NT2/D1 (cell line): ENCODE measurements around the gene ADAMTS7.
"Not testable (repeated sequence)": the region's sequence is repeated elsewhere in the genome, so short reads cannot be mapped to it uniquely, and the experiment has no call there.

Source experiments
- DNase-seq: peaks from one replicate; pipeline ENCODE4 v3.0.0-alpha.2; 2011; ENCODE audit warnings: low read depth, low spot score
- H3K27me3 ChIP-seq: 2 replicates; pipeline ENCODE4 v1.6.0; 2011; ENCODE audit warnings: mild to moderate bottlenecking; ENCODE audit not compliant: insufficient read length, insufficient read depth
- H3K36me3 ChIP-seq: 2 replicates; pipeline ENCODE4 v1.6.1; 2011; ENCODE audit warnings: mild to moderate bottlenecking, low read length, mixed read lengths; ENCODE audit not compliant: insufficient read depth, insufficient read length
- H3K4me1 ChIP-seq: 2 replicates; pipeline ENCODE4 v1.5.1; 2011; ENCODE audit not compliant: insufficient read depth, insufficient read length
- H3K4me3 ChIP-seq: 2 replicates; pipeline ENCODE4 v1.5.1; 2011; ENCODE audit warnings: low read depth; ENCODE audit not compliant: insufficient read length
- H3K9ac ChIP-seq: 2 replicates; pipeline ENCODE4 v1.6.0; 2011; ENCODE audit warnings: low read depth; ENCODE audit not compliant: insufficient read length
- H3K9me3 ChIP-seq: 2 replicates; pipeline ENCODE4 v1.5.1; 2011; ENCODE audit warnings: mild to moderate bottlenecking, low read length; ENCODE audit not compliant: insufficient read depth
- SUZ12 ChIP-seq: IDR thresholded peaks from 2 replicates; pipeline ENCODE4 v1.6.1; 2011; ENCODE audit not compliant: insufficient read length, insufficient read depth; ENCODE audit errors: extremely low read depth
- YY1 ChIP-seq: IDR thresholded peaks from 2 replicates; pipeline ENCODE4 v1.6.1; 2011; ENCODE audit not compliant: insufficient read length, insufficient read depth
- ZNF274 ChIP-seq: IDR thresholded peaks from 2 replicates; pipeline ENCODE4 v1.6.1; 2011; ENCODE audit warnings: mild to moderate bottlenecking, low read depth, low read length

ADAMTS7 gene

GRCh38 chr15:78752492-78753358 is 58.5 kb downstream of the ADAMTS7 start:
- Histone ChIP-seq H3K4me1 (peaks cover 8% of the 10 kb centered on the region), H3K27me3 (peaks cover 10% of the 10 kb centered on the region), H3K36me3 (no peaks in the 10 kb centered on the region), H3K4me3 (no peak overlapping the region), H3K9me3 (no peaks in the 10 kb centered on the region), H3K9ac (peak overlapping the region; percentile 33)
- DNase-seq, result no peak
- no peak for TF ChIP-seq ZNF274
- no peak for TF ChIP-seq YY1
- TF ChIP-seq SUZ12, result no peak

GRCh38 chr15:78751602-78751979 is 59.7 kb downstream of the ADAMTS7 start:
- Histone ChIP-seq H3K4me3 (no peak overlapping the region), H3K27me3 (peaks cover 10% of the 10 kb centered on the region), H3K36me3 (no peaks in the 10 kb centered on the region), H3K9ac (no peak overlapping the region), H3K4me1 (peaks cover 8% of the 10 kb centered on the region), H3K9me3 (no peaks in the 10 kb centered on the region)
- TF ChIP-seq YY1 (no peak), ZNF274 (no peak), SUZ12 (no peak)
- no peak for DNase-seq

GRCh38 chr15:78750974-78751601 is 60.2 kb downstream of the ADAMTS7 start:
- not testable (repeated sequence) for H3K9me3 ChIP-seq, H3K9ac ChIP-seq, H3K36me3 ChIP-seq, H3K4me3 ChIP-seq, H3K4me1 ChIP-seq
- DNase-seq, result peak; percentile 87
- peaks cover 10% of the 10 kb centered on the region for H3K27me3 ChIP-seq

- Histone ChIP-seq H3K27me3 (peaks cover 10% of the 10 kb centered on the region), H3K9me3 (no peaks in the 10 kb centered on the region), H3K36me3 (no peaks in the 10 kb centered on the region), H3K9ac (peak overlapping the region; percentile 38), H3K4me3 (no peak overlapping the region), H3K4me1 (peaks cover 8% of the 10 kb centered on the region)
- no peak for DNase-seq
- TF ChIP-seq YY1 (no peak), SUZ12 (no peak), ZNF274 (no peak)
Observed at GRCh38 chr15:78750566-78750965, 60.7 kb downstream of the ADAMTS7 start.

- DNase-seq, result no peak
- H3K9me3 ChIP-seq, result no peaks in the 10 kb centered on the region
- no peak overlapping the region for H3K9ac ChIP-seq
- peaks cover 8% of the 10 kb centered on the region for H3K4me1 ChIP-seq
- peaks cover 10% of the 10 kb centered on the region for H3K27me3 ChIP-seq
- no peak overlapping the region for H3K4me3 ChIP-seq
- no peaks in the 10 kb centered on the region for H3K36me3 ChIP-seq
- no peak for TF ChIP-seq YY1
- no peak for TF ChIP-seq SUZ12
- no peak for TF ChIP-seq ZNF274
Observed at GRCh38 chr15:78749831-78750230, 61.4 kb downstream of the ADAMTS7 start.

- H3K4me1 ChIP-seq, H3K4me3 ChIP-seq, DNase-seq, H3K9me3 ChIP-seq, H3K9ac ChIP-seq, H3K36me3 ChIP-seq: not testable (repeated sequence)
- peaks cover 10% of the 10 kb centered on the region for H3K27me3 ChIP-seq
Observed at GRCh38 chr15:78747877-78748276, 63.4 kb downstream of the ADAMTS7 start.

GRCh38 chr15:78741674-78742073 is 69.6 kb downstream of the ADAMTS7 start:
- not testable (repeated sequence) for H3K4me1 ChIP-seq, H3K36me3 ChIP-seq, H3K27me3 ChIP-seq, H3K4me3 ChIP-seq, H3K9me3 ChIP-seq, H3K9ac ChIP-seq, DNase-seq

GRCh38 chr15:78740904-78741274 is 70.4 kb downstream of the ADAMTS7 start:
- Histone ChIP-seq H3K36me3 (no peaks in the 10 kb centered on the region), H3K27me3 (no peaks in the 10 kb centered on the region), H3K4me3 (no peak overlapping the region), H3K4me1 (peaks cover 3% of the 10 kb centered on the region), H3K9me3 (no peaks in the 10 kb centered on the region), H3K9ac (no peak overlapping the region)
- TF ChIP-seq SUZ12, result no peak
- TF ChIP-seq ZNF274, result no peak
- TF ChIP-seq YY1, result no peak
- DNase-seq, result no peak
